Smooth muscle cell (in vitro differentiated cells): ENCODE results near the gene TMEM156. TPM values are rescaled to one million over a fixed set of nuclear protein-coding genes. Genes with fewer than 3 reads are reported as not detected.

Experiments
- DNase-seq: peaks from one replicate; lab custom pipeline; 2025; ENCODE audit not compliant: unreplicated experiment; lab: John Stamatoyannopoulos, UW
- H2AFZ ChIP-seq: fragments of 200-600 bp; sonication (generic); 2 replicates; pipeline ENCODE4 v1.6.0; 2016; ENCODE audit warnings: antibody characterized with exemption, low read depth, mild to moderate bottlenecking
- H3F3A ChIP-seq: fragments of 200-600 bp; sonication (generic); 2 replicates; pipeline ENCODE4 v1.6.0; 2017; ENCODE audit warnings: antibody characterized with exemption, low read depth
- H3K27ac ChIP-seq: fragments of 200-600 bp; sonication (generic); 2 replicates; pipeline ENCODE4 v1.5.1; 2016; ENCODE audit warnings: low read depth, mild to moderate bottlenecking
- H3K27me3 ChIP-seq: fragments of 200-600 bp; sonication (generic); 2 replicates; pipeline ENCODE4 v1.6.1; 2016; ENCODE audit warnings: low read depth, mild to moderate bottlenecking
- H3K36me3 ChIP-seq: fragments of 200-600 bp; sonication (generic); 2 replicates; pipeline ENCODE4 v1.5.1; 2016; ENCODE audit warnings: low read depth
- H3K4me1 ChIP-seq: fragments of 200-600 bp; sonication (generic); 2 replicates; pipeline ENCODE4 v1.5.1; 2016; ENCODE audit warnings: low read depth
- H3K4me2 ChIP-seq: fragments of 200-600 bp; sonication (generic); 2 replicates; pipeline ENCODE4 v1.6.0; 2016; ENCODE audit warnings: mild to moderate bottlenecking
- H3K4me3 ChIP-seq: fragments of 200-600 bp; sonication (generic); 2 replicates; pipeline ENCODE4 v1.5.1; 2016; ENCODE audit warnings: mild to moderate bottlenecking
- H3K79me2 ChIP-seq: fragments of 200-600 bp; sonication (generic); 2 replicates; pipeline ENCODE4 v1.6.0; 2016; ENCODE audit warnings: low read depth, mild to moderate bottlenecking
- H3K9ac ChIP-seq: fragments of 200-600 bp; sonication (generic); 2 replicates; pipeline ENCODE4 v1.6.0; 2016; ENCODE audit warnings: low read depth
- H3K9me3 ChIP-seq: fragments of 200-600 bp; sonication (generic); replicated peaks from 2 replicates; pipeline ENCODE4 v1.5.1; 2016; ENCODE audit warnings: low read depth
- H4K20me1 ChIP-seq: fragments of 200-600 bp; sonication (generic); 2 replicates; pipeline ENCODE4 v1.6.0; 2016; ENCODE audit warnings: low read depth
- CTCF ChIP-seq: fragments of 200-600 bp; sonication (generic); IDR thresholded peaks from 2 replicates; pipeline ENCODE4 v1.5.1; 2017; ENCODE audit warnings: borderline replicate concordance, mild to moderate bottlenecking, antibody characterized with exemption; ENCODE audit not compliant: insufficient read depth, poor library complexity, severe bottlenecking
- WGBS: methylation state at CpG from one replicate; pipeline ENCODE4 v1.1.7; 2016; ENCODE audit warnings: low lambda C conversion rate; 5-methylcytosine and 5-hydroxymethylcytosine counted together
- polyA plus RNA-seq: library from polyadenylated mRNA; unstranded; fragments of >200 nt; fragmentation: Nextera tagmentation; extraction: Ambion mirVana; gene quantifications from 2 replicates; pipeline ENCODE4 v1.2.1, GENCODE V29; 2016
- total RNA-seq: library from RNA; depleted of rRNA; stranded (reverse); fragments of >200 nt; gene quantifications from 2 replicates; pipeline ENCODE4 v1.2.3, GENCODE V29; 2014

TMEM156 gene
- total RNA-seq, result 0.04 TPM in 1 of 2 replicates, not detected in the other
- 0.71 TPM in 1 of 2 replicates, not detected in the other for polyA plus RNA-seq

DNA sequence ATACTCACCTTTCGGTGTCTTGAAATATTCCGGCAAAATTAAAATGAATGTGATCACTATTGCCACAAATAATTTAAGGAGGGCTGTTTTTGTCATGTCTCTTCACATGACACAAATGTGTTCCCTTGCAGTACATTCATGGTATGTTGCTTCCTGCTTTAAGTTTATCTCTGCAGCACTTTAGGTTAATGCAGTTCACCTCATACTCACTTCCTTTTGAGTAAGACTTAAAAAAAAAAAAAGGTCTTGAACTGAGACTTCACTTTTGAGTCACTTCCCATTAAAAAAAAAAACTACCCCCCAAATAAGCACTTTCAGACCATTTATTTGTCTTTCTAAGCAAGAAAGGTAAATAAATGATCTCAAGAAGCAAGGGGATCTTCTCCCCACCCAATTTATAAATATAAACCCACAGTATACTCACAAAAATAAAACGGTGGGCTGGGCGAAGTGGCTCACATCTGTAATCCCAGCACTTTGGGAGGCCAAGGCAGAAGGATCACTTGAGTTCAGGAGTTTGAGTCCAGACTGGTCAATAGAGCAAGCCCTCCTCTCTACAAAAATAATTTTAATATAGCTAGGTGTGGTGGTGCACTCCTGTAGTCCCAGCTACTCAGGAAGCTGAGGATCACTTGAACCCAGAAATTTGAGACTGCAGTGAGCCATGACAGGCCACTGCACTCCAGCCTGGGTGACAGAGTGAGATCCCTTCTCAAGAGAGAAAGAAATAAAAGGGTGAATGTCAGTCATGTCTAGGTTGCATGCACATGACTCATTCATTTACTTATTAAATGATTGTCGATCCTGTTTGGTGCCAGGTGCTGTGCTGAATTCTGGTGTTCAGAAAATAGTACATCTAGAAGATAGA, at the start of gene TMEM156:
Gene TMEM156, minus strand, starts transcription at position 192 of the 868 bp plus-strand sequence. Its CDS starts 96 bp downstream, at position 96.
- H3K27ac ChIP-seq, result peak within 1 kb of the TSS; percentile 9
- no peak within 1 kb of the TSS for H3K9ac ChIP-seq
- no peak within 1 kb of the TSS for H2AFZ ChIP-seq
- no peaks in the 10 kb centered on the region for H3F3A ChIP-seq
- H3K79me2 ChIP-seq, result no peaks in the 10 kb centered on the region
- WGBS, result 90% methylated on average over 5 of the region's 5 CpGs
- no peaks in the 10 kb centered on the region for H3K27me3 ChIP-seq
- no peak for TF ChIP-seq CTCF
- peaks cover 3% of the 10 kb centered on the region for H3K4me1 ChIP-seq
- H3K36me3 ChIP-seq, result no peaks in the 10 kb centered on the region
- no peak for DNase-seq
- H3K9me3 ChIP-seq, result no peaks in the 10 kb centered on the region
- no peak within 1 kb of the TSS for H3K4me3 ChIP-seq
- H3K4me2 ChIP-seq, result no peak within 1 kb of the TSS
- no peaks in the 10 kb centered on the region for H4K20me1 ChIP-seq

DNA sequence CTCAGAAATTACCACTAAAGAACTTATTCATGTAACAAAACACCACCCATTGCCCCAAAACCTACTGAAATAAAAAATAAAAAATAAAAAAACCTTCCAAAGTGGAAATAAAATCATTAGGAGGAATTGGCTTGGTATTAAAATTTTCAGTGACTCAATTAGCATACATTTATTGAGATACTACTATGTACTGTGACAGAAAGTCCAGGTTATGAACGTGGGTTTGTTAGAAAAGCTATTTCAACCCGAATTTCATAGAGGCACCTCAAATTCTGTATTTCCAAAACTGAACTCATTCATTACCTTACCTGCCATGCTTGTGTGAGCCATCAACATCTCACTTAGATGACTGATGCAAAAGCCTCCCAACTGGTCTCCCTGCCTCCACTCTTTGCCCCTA, 46.6 kb upstream of the TMEM156 start:
- Histone ChIP-seq H3F3A (no peaks in the 10 kb centered on the region), H3K4me1 (no peaks in the 10 kb centered on the region), H2AFZ (no peak overlapping the region), H3K27ac (no peak overlapping the region), H3K4me3 (no peak overlapping the region), H3K9me3 (no peaks in the 10 kb centered on the region), H3K4me2 (no peak overlapping the region), H3K36me3 (peaks cover 6% of the 10 kb centered on the region), H3K9ac (no peak overlapping the region), H4K20me1 (peaks cover 9% of the 10 kb centered on the region), H3K27me3 (no peaks in the 10 kb centered on the region), H3K79me2 (peaks cover 17% of the 10 kb centered on the region)
- DNase-seq, result no peak
- no peak for TF ChIP-seq CTCF
- WGBS, result 94% methylated on average over 2 of the region's 2 CpGs

- H4K20me1 ChIP-seq, result peaks cover 4% of the 10 kb centered on the region
These were observed 36.7 kb upstream of the TMEM156 start for GRCh38 chr4:39068907-39069306.

More at GRCh38 chr4:39068907-39069306, 36.7 kb upstream of the TMEM156 start:
- no peaks in the 10 kb centered on the region for H3K9me3 ChIP-seq
- WGBS, result 96% methylated on average over 3 of the region's 3 CpGs
- H3K36me3 ChIP-seq, result no peaks in the 10 kb centered on the region
- no peak overlapping the region for H3K27ac ChIP-seq
- no peak for DNase-seq
- no peak for TF ChIP-seq CTCF
- H3K27me3 ChIP-seq, result no peaks in the 10 kb centered on the region
- H3K4me3 ChIP-seq, result no peak overlapping the region
- H3K4me2 ChIP-seq, result no peak overlapping the region
- H3F3A ChIP-seq, result no peaks in the 10 kb centered on the region
- no peaks in the 10 kb centered on the region for H3K4me1 ChIP-seq
- no peak overlapping the region for H2AFZ ChIP-seq
- H3K79me2 ChIP-seq, result peaks cover 38% of the 10 kb centered on the region
- no peak overlapping the region for H3K9ac ChIP-seq
